ENCODE data around the gene RNF212B. TPM values are rescaled to one million over a fixed set of nuclear protein-coding genes. Genes with fewer than 3 reads are reported as not detected.

RNF212B gene
- total and polyA plus RNA-seq, 2 of the 13 experiments (the other 11 are each of a cell fraction or from before 2014, with no cell fraction given) = 0.05 TPM; not detected in 1

- TF ChIP-seq KIAA2018 (CRISPR knock-in tag; IDR thresholded peaks at IDR 0.05; ENCODE audit: borderline replicate concordance) (no peak), HHEX (CRISPR knock-in tag; IDR thresholded peaks at IDR 0.05) (no peak), HOXA3 (CRISPR knock-in tag; IDR thresholded peaks at IDR 0.05) (no peak), DNMT1 (CRISPR knock-in tag; IDR thresholded peaks at IDR 0.05) (no peak), ZNF317 (CRISPR knock-in tag; IDR thresholded peaks at IDR 0.05) (no peak), ZNF264 (CRISPR knock-in tag; IDR thresholded peaks at IDR 0.05) (0 out of 2 replicates have a peak, but pooled peaks have one; percentile 16), ZNF687 (CRISPR knock-in tag; IDR thresholded peaks at IDR 0.05) (no peak), ZNF576 (CRISPR knock-in tag; IDR thresholded peaks at IDR 0.05) (no peak), CCAR2 (optimal IDR thresholded peaks at IDR 0.05; ENCODE audit: low read depth, low read length) (no peak), PHB2 (IDR thresholded peaks at IDR 0.05; ENCODE audit: partially characterized antibody) (no peak), HNRNPK (IDR thresholded peaks at IDR 0.05; ENCODE audit: low read depth, low read length, poor library complexity, severe bottlenecking) (no peak), ELF1 (CRISPR knock-in tag; IDR thresholded peaks at IDR 0.05) (no peak), NFE2L1 (CRISPR knock-in tag; IDR thresholded peaks at IDR 0.05; ENCODE audit: borderline replicate concordance) (no peak)
These were observed 47.2 kb downstream of the RNF212B start (continued) for GRCh38 chr14:23284654-23285529.

Measured in HepG2 (cell line).